ENCODE measurements around the gene SCN3A.

Gene SCN3A

DNA sequence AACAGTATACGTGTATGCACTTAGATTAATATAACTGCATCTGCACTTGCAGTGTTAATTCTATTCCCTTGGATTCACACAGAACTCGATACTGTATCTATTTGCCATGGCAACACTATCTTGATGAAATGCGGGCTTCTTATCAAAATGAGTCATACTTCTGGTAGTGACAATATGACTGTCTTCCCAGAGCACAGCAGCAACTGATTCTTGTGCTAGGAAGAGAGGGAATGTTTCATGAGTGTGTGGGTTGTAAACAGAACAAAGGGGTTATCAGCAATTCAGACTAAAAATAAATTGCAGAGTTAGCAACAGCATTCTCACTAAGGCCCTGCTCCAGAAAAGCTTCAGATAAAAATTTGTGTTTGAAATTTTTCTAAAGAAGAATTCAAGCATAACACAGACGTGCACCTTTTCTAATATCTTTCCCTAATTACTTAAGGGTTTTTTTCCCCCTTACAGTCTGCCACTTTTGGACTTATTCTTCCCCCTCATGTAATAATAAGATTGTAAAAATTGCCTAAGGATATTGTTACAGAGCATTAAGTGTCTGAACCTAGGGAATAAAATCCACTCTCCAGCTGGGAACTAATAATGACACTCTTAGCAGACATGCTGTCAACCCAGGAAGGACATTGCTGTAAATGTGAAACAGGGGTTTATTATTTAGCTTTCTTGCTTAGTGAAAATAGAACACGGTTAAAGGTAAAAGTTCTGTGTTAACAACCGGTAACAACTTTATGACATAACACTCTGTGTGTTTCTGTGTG is 148.6 kb downstream of the SCN3A start:
- Histone ChIP-seq H3K27ac (ENCODE audit: low read depth, low read length) (no peak overlapping the region), H3K4me2 (ENCODE audit: low read length) (no peak overlapping the region), H3K36me3 (ENCODE audit: control insufficient read depth, low read length) (no peaks in the 10 kb centered on the region), H3K9me3 (ENCODE audit: control insufficient read depth, insufficient read depth, low read length) (no peaks in the 10 kb centered on the region), H3K27me3 (ENCODE audit: control insufficient read depth, low read length) (0 out of 2 replicates have a peak, but pooled peaks cover 3% of the 10 kb centered on the region), H3F3A (ENCODE audit: control insufficient read depth, insufficient read depth) (no peaks in the 10 kb centered on the region), H3K4me3 (ENCODE audit: low read length) (no peak overlapping the region), H4K20me1 (ENCODE audit: control insufficient read depth, insufficient read depth, low read depth, low read length) (no peaks in the 10 kb centered on the region), H3K9me2 (replicated peaks; ENCODE audit: control insufficient read depth, low read length) (no peaks in the 10 kb centered on the region), H3K79me2 (ENCODE audit: control insufficient read depth, low read length) (no peaks in the 10 kb centered on the region), H3K4me1 (ENCODE audit: control insufficient read depth, low read length) (no peaks in the 10 kb centered on the region)
- no peak for TF ChIP-seq EZH2phosphoT487 (IDR thresholded peaks at IDR 0.05; ENCODE audit: borderline replicate concordance, low read length)
- TF ChIP-seq, protein P1, sequence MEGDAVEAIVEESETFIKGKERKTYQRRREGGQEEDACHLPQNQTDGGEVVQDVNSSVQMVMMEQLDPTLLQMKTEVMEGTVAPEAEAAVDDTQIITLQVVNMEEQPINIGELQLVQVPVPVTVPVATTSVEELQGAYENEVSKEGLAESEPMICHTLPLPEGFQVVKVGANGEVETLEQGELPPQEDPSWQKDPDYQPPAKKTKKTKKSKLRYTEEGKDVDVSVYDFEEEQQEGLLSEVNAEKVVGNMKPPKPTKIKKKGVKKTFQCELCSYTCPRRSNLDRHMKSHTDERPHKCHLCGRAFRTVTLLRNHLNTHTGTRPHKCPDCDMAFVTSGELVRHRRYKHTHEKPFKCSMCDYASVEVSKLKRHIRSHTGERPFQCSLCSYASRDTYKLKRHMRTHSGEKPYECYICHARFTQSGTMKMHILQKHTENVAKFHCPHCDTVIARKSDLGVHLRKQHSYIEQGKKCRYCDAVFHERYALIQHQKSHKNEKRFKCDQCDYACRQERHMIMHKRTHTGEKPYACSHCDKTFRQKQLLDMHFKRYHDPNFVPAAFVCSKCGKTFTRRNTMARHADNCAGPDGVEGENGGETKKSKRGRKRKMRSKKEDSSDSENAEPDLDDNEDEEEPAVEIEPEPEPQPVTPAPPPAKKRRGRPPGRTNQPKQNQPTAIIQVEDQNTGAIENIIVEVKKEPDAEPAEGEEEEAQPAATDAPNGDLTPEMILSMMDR (IDR thresholded peaks at IDR 0.05; ENCODE audit: low read depth, low read length, poor library complexity, severe bottlenecking), result no peak

DNA sequence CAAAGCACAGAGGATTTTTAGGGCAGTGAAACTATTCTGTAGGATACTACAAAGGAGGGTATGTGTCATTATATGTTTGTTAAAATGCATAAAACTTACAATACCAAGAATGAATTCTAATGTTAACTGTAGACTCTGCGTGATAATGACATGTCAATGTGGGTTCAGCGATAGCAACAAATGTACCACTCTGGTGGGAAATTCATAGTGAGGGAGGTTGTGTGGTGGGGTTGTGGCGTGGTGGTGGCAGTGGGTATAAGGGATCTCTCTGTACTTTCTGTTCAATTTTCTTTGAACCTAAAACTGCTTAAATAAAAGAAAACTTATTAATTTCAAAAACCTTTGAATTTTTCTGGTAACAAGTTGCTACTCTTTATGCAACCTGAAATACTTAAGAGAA is 149.2 kb downstream of the SCN3A start:
- Histone ChIP-seq H3K79me2 (ENCODE audit: control insufficient read depth, low read length) (no peaks in the 10 kb centered on the region), H3K4me2 (ENCODE audit: low read length) (no peak overlapping the region), H3K4me3 (ENCODE audit: low read length) (no peak overlapping the region), H3K36me3 (ENCODE audit: control insufficient read depth, low read length) (no peaks in the 10 kb centered on the region), H3K27ac (ENCODE audit: low read depth, low read length) (no peak overlapping the region), H3K27me3 (ENCODE audit: control insufficient read depth, low read length) (0 out of 2 replicates have a peak, but pooled peaks cover 3% of the 10 kb centered on the region), H3K4me1 (ENCODE audit: control insufficient read depth, low read length) (no peaks in the 10 kb centered on the region), H3K9me2 (replicated peaks; ENCODE audit: control insufficient read depth, low read length) (no peaks in the 10 kb centered on the region), H3F3A (ENCODE audit: control insufficient read depth, insufficient read depth) (no peaks in the 10 kb centered on the region), H4K20me1 (ENCODE audit: control insufficient read depth, insufficient read depth, low read depth, low read length) (no peaks in the 10 kb centered on the region), H3K9me3 (ENCODE audit: control insufficient read depth, insufficient read depth, low read length) (no peaks in the 10 kb centered on the region)
- TF ChIP-seq EZH2phosphoT487 (IDR thresholded peaks at IDR 0.05; ENCODE audit: borderline replicate concordance, low read length), result no peak
- TF ChIP-seq, protein P1 (IDR thresholded peaks at IDR 0.05; ENCODE audit: low read depth, low read length, poor library complexity, severe bottlenecking), result no peak

DNA sequence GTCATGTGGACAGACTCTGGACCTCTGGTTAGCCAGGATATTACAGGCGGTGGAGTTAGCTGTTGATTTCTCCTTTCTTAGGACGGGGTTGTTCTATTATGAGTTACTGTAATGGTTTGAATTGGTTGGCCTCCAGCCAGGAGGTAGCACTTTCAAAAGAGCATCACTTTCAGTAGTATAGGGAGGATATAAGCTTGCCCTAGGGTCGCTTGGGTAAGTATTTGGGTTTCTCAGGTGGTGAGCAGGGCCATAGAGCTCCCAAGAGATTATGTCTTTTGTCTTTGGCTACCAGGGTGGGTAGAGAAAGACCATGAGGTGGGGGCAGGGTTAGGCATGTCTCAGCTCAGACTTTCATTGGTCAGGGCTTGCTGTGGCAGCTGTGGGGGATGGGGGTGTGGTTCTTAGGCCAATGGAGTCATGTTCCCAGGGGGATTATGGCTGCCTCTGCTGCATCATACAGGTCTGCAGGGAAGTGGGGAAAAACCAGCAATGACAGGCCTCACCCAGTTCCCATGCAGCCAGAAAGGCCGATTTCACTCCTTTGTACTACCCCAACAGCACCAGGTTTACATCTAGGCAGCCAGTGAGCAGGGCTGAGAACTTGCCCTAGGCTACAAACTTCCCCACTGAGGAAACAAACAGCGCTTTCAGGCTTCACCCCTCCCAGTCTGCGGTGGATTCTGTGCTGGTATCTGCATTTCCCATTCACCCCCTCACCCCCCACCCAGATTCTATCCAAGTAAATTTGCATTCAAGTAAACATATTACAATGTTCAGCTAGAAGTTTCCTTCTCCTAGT is 159.1 kb downstream of the SCN3A start:
- no peaks in the 10 kb centered on the region for H3K9me3 ChIP-seq (ENCODE audit: control insufficient read depth, insufficient read depth, low read length)
- H3K4me2 ChIP-seq (ENCODE audit: low read length), result no peak overlapping the region
- no peak overlapping the region for H3K4me3 ChIP-seq (ENCODE audit: low read length)
- no peaks in the 10 kb centered on the region for H3K9me2 ChIP-seq (replicated peaks; ENCODE audit: control insufficient read depth, low read length)
- no peaks in the 10 kb centered on the region for H3F3A ChIP-seq (ENCODE audit: control insufficient read depth, insufficient read depth)
- H3K79me2 ChIP-seq (ENCODE audit: control insufficient read depth, low read length), result no peaks in the 10 kb centered on the region
- H3K27me3 ChIP-seq (ENCODE audit: control insufficient read depth, low read length), result no peaks in the 10 kb centered on the region
- no peak overlapping the region for H3K27ac ChIP-seq (ENCODE audit: low read depth, low read length)
- no peak for TF ChIP-seq EZH2phosphoT487 (IDR thresholded peaks at IDR 0.05; ENCODE audit: borderline replicate concordance, low read length)
- TF ChIP-seq, protein P1 (IDR thresholded peaks at IDR 0.05; ENCODE audit: low read depth, low read length, poor library complexity, severe bottlenecking), result no peak
- H3K36me3 ChIP-seq (ENCODE audit: control insufficient read depth, low read length), result no peaks in the 10 kb centered on the region
- H3K4me1 ChIP-seq (ENCODE audit: control insufficient read depth, low read length), result no peaks in the 10 kb centered on the region
- H4K20me1 ChIP-seq (ENCODE audit: control insufficient read depth, insufficient read depth, low read depth, low read length), result no peaks in the 10 kb centered on the region

All from DOHH2 (cell line).